ENCODE measurements around the gene TNFAIP3.

TNFAIP3 gene

GRCh38 chr6:137927777-137928218 is 60.7 kb downstream of the TNFAIP3 start:
- DNase-seq, result peak; percentile 88

- DNase-seq, result peak; percentile 80
Observed at GRCh38 chr6:137928286-137928685, 61.2 kb downstream of the TNFAIP3 start.

- no peak for DNase-seq
Observed at GRCh38 chr6:137931849-137932465, 64.9 kb downstream of the TNFAIP3 start.
